NCI-H187 (cell line): ENCODE measurements around the gene DHX40.
"Not testable (repeated sequence)": the region's sequence is repeated elsewhere in the genome, so short reads cannot be mapped to it uniquely, and the experiment has no call there.

ENCODE experiments used
- DNase-seq, 2 experiments: peaks; one replicate each; lab custom pipeline; 2025; lab: John Stamatoyannopoulos, UW

The DHX40 gene

GRCh38 chr17:59561042-59561441 is 4.4 kb upstream of the DHX40 start:
- no peak for DNase-seq

- no peak for DNase-seq
Measured at GRCh38 chr17:59565959-59566324, 532 bp downstream of the DHX40 start.

GRCh38 chr17:59569151-59569550 is 3.7 kb downstream of the DHX40 start:
- not testable (repeated sequence) for DNase-seq

GRCh38 chr17:59572301-59572924 is 7.0 kb downstream of the DHX40 start:
- DNase-seq = no peak

- not testable (repeated sequence) for DNase-seq
Measured at GRCh38 chr17:59584168-59584567, 18.8 kb downstream of the DHX40 start.

- DNase-seq = no peak
Measured at GRCh38 chr17:59600169-59600568, 34.8 kb downstream of the DHX40 start.

GRCh38 chr17:59601130-59601529 is 35.7 kb downstream of the DHX40 start:
- no peak for DNase-seq

- DNase-seq = no peak
Measured at GRCh38 chr17:59607061-59607460, 41.7 kb downstream of the DHX40 start.

GRCh38 chr17:59607817-59608403 is 42.5 kb downstream of the DHX40 start:
- no peak for DNase-seq

- no peak for DNase-seq
Measured at GRCh38 chr17:59611503-59611902, 46.1 kb downstream of the DHX40 start.

GRCh38 chr17:59616253-59616920 is 51.0 kb downstream of the DHX40 start:
- DNase-seq = no peak

GRCh38 chr17:59617156-59617732 is 51.8 kb downstream of the DHX40 start:
- DNase-seq = no peak

- DNase-seq = no peak
Measured at GRCh38 chr17:59619035-59619297, 53.6 kb downstream of the DHX40 start.

- DNase-seq = peak; percentile 89 to 97
Measured at GRCh38 chr17:59619298-59620063, 54.1 kb downstream of the DHX40 start, which contains the start of gene CLTC. Gene CLTC, plus strand, starts transcription at chr17:59619895. Its CDS starts 237 bp downstream, at chr17:59620132.

GRCh38 chr17:59620064-59620359 is 54.6 kb downstream of the DHX40 start:
- DNase-seq = no peak

GRCh38 chr17:59620518-59621259 is 55.3 kb downstream of the DHX40 start:
- peak in 1 of 2 experiments; percentile 1 for DNase-seq

GRCh38 chr17:59621771-59622170 is 56.4 kb downstream of the DHX40 start:
- no peak for DNase-seq

- DNase-seq = no peak
Measured at GRCh38 chr17:59623151-59623550, 57.7 kb downstream of the DHX40 start.

GRCh38 chr17:59626756-59627155 is 61.3 kb downstream of the DHX40 start:
- no peak for DNase-seq

- no peak for DNase-seq
Measured at GRCh38 chr17:59627274-59627673, 61.9 kb downstream of the DHX40 start.

- DNase-seq = no peak
Measured at GRCh38 chr17:59627770-59628171, 62.4 kb downstream of the DHX40 start.

- DNase-seq = no peak
Measured at GRCh38 chr17:59629174-59629573, 63.8 kb downstream of the DHX40 start.
